Tibial nerve (tissue), 4 donors: ENCODE measurements around the gene TNFRSF6B. TPM values are rescaled to one million over a fixed set of nuclear protein-coding genes. Genes with fewer than 3 reads are reported as not detected.

Experiments
- DNase-seq, 2 donors: peaks; one replicate each; pipeline ENCODE4 v3.0.0-alpha.2; 2019; ENCODE audit warnings: low spot score in 2 of 2
- H3K27ac ChIP-seq, 4 donors: fragments of 200-600 bp; sonication (generic) in 3 of 4; one replicate each; pipeline ENCODE4 v1.5.1; 2017 to 2019; ENCODE audit warnings: mild to moderate bottlenecking in 1 of 4
- H3K27me3 ChIP-seq, 2 donors: fragments of 200-600 bp; sonication (generic) in 1 of 2; one replicate each; pipeline versions ENCODE4 v1.5.1 to v1.6.0; 2017 to 2019
- H3K36me3 ChIP-seq, 3 donors: fragments of 200-600 bp; sonication (generic); one replicate each; pipeline ENCODE4 v1.5.1; 2018 to 2019
- H3K4me1 ChIP-seq, 4 donors: fragments of 200-600 bp; sonication (generic) in 3 of 4; one replicate each; pipeline ENCODE4 v1.5.1; 2017 to 2019
- H3K4me3 ChIP-seq, 4 donors: fragments of 200-600 bp; sonication (generic) in 3 of 4; one replicate each; pipeline ENCODE4 v1.5.1; 2017 to 2019; ENCODE audit warnings: mild to moderate bottlenecking in 1 of 4, moderate library complexity in 1 of 4
- H3K9me3 ChIP-seq, 4 donors: fragments of 200-600 bp; sonication (generic) in 3 of 4; one replicate each; pipeline ENCODE4 v1.5.1; 2017 to 2019
- CTCF ChIP-seq, 5 experiments: fragments of 200-600 bp in 3 of 5; fragments of 450-650 bp in 2 of 5; sonication (generic) in 3 of 5; IDR thresholded peaks; one replicate each; pipeline ENCODE4 v1.5.1; 2016 to 2019; ENCODE audit warnings: antibody characterized with exemption in 5 of 5, mild to moderate bottlenecking in 3 of 5, moderate library complexity in 2 of 5
- EP300 ChIP-seq, 2 donors: sonication (generic); formaldehyde crosslinking; IDR thresholded peaks; one replicate each; pipeline ENCODE4 v1.6.1; 2017; ENCODE audit warnings: antibody characterized with exemption in 2 of 2, mild to moderate bottlenecking in 1 of 2
- POLR2A ChIP-seq, 2 donors: fragments of 450-650 bp; IDR thresholded peaks; one replicate each; pipeline ENCODE4 v1.6.1; 2017; ENCODE audit warnings: antibody characterized with exemption in 2 of 2, mild to moderate bottlenecking in 2 of 2, moderate library complexity in 2 of 2
- WGBS, 2 donors: methylation state at CpG; one replicate each; pipeline ENCODE4 v1.1.5; 2018; 5-methylcytosine and 5-hydroxymethylcytosine counted together
- total RNA-seq, 4 donors: library from RNA; depleted of rRNA; stranded (reverse); fragments of >200 nt; gene quantifications; one replicate each; pipeline ENCODE4 v1.1.0, GENCODE V29; 2016

TNFRSF6B gene
- total RNA-seq, 4 donors from 2014 or later: 8.0 to 61.2 (median 35.9) TPM

GRCh38 chr20:63696306-63696627, 185 bp upstream of the TNFRSF6B start:
- Histone ChIP-seq H3K4me1 (peaks cover 0 to 67% (median 28%) of the 10 kb centered on the region in 4 donors), H3K9me3 (no peaks in the 10 kb centered on the region), H3K4me3 (peak overlapping the region in 1 of 4 donors; percentile 43), H3K36me3 (peaks cover 0 to 72% (median 2%) of the 10 kb centered on the region in 3 donors), H3K27me3 (no peaks in the 10 kb centered on the region), H3K27ac (peak overlapping the region in 1 of 4 donors; percentile 46)
- 0 to 23% methylated on average over 1 to 3 of the region's 6 CpGs for WGBS, 2 donors
- no peak for DNase-seq
- TF ChIP-seq CTCF (IDR thresholded peaks at IDR 0.05): no peak
- no peak for TF ChIP-seq EP300 (IDR thresholded peaks at IDR 0.05)
- no peak for TF ChIP-seq POLR2A (IDR thresholded peaks at IDR 0.05)

GRCh38 chr20:63697357-63697867, 960 bp downstream of the TNFRSF6B start:
- peaks cover 0 to 72% (median 2%) of the 10 kb centered on the region in 3 donors for H3K36me3 ChIP-seq
- H3K9me3 ChIP-seq: no peaks in the 10 kb centered on the region
- WGBS, 2 donors: 48 to 51% methylated on average over 5 to 7 of the region's 7 CpGs
- H3K4me3 ChIP-seq: peak overlapping the region in 1 of 4 donors; percentile 43
- H3K4me1 ChIP-seq: peaks cover 0 to 59% (median 28%) of the 10 kb centered on the region in 4 donors
- DNase-seq: no peak
- no peak for TF ChIP-seq POLR2A (IDR thresholded peaks at IDR 0.05)
- TF ChIP-seq CTCF (IDR thresholded peaks at IDR 0.05): no peak
- TF ChIP-seq EP300 (IDR thresholded peaks at IDR 0.05): no peak
- H3K27ac ChIP-seq: peak overlapping the region in 3 of 4 donors; percentile 4 to 46 (median 19)
- no peaks in the 10 kb centered on the region for H3K27me3 ChIP-seq

DNA sequence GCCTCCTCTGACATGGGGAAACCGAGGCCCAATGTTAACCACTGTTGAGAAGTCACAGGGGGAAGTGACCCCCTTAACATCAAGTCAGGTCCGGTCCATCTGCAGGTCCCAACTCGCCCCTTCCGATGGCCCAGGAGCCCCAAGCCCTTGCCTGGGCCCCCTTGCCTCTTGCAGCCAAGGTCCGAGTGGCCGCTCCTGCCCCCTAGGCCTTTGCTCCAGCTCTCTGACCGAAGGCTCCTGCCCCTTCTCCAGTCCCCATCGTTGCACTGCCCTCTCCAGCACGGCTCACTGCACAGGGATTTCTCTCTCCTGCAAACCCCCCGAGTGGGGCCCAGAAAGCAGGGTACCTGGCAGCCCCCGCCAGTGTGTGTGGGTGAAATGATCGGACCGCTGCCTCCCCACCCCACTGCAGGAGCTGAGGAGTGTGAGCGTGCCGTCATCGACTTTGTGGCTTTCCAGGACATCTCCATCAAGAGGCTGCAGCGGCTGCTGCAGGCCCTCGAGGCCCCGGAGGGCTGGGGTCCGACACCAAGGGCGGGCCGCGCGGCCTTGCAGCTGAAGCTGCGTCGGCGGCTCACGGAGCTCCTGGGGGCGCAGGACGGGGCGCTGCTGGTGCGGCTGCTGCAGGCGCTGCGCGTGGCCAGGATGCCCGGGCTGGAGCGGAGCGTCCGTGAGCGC, 1.6 kb downstream of the TNFRSF6B start:
- no peaks in the 10 kb centered on the region for H3K27me3 ChIP-seq
- H3K27ac ChIP-seq: peak overlapping the region in 2 of 4 donors; percentile 19 to 77
- H3K4me3 ChIP-seq: peak overlapping the region in 1 of 4 donors; percentile 43
- TF ChIP-seq POLR2A (IDR thresholded peaks at IDR 0.05) (no peak), CTCF (IDR thresholded peaks at IDR 0.05) (no peak), EP300 (IDR thresholded peaks at IDR 0.05) (no peak)
- WGBS, 2 donors: 83 to 85% methylated on average over 30 to 40 of the region's 40 CpGs
- peaks cover 0 to 53% (median 28%) of the 10 kb centered on the region in 4 donors for H3K4me1 ChIP-seq
- H3K36me3 ChIP-seq: peaks cover 0 to 71% (median 2%) of the 10 kb centered on the region in 3 donors
- H3K9me3 ChIP-seq: no peaks in the 10 kb centered on the region
- no peak for DNase-seq

DNA sequence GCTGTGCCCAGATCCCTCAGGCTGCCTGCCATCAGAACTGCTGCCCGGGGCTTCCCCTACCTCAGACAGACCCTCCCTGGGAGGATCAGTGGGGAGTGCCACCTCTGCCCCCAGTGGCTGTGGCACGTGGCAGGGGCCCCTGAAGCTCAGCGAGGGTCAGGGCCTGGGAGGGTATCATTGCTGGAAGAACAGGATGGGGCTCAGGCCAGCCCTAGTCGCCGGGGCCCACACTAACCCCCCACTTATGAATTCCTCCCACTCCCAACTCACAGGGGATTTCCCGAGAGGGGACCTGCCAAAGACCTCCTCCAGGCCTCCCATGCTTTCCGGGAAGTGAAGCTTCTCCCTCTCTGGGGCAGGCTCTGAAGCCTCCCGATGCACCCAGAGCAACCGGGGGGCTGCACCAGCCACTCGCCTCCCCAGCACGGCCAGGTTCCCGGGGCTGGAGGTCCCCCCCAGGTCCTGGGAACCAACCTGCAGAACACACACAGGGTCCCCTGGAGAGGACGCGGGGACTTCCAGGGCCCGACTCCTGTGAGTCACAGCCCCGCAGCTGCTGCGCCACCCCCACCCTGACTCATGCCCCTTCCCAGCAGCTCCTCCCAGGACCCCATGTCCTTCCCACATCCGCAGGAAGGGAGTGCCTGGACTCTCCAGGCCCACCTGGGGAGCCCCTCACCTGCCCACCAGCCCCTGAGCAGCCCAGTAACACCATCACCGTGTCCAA, 2.5 kb downstream of the TNFRSF6B start:
- WGBS, 2 donors: 38 to 40% methylated on average over 3 to 19 of the region's 19 CpGs
- no peak for TF ChIP-seq POLR2A (IDR thresholded peaks at IDR 0.05)
- peak in 1 of 2 donors; percentile 38 for TF ChIP-seq EP300 (IDR thresholded peaks at IDR 0.05)
- TF ChIP-seq CTCF (IDR thresholded peaks at IDR 0.05): no peak
- peak overlapping the region in 1 of 4 donors; percentile 43 for H3K4me3 ChIP-seq
- peak overlapping the region in 3 of 4 donors; percentile 50 to 79 (median 77) for H3K27ac ChIP-seq
- peak in 1 of 2 donors; percentile 19 for DNase-seq
- H3K9me3 ChIP-seq: no peaks in the 10 kb centered on the region
- H3K27me3 ChIP-seq: no peaks in the 10 kb centered on the region
- H3K4me1 ChIP-seq: peaks cover 0 to 51% (median 28%) of the 10 kb centered on the region in 4 donors
- peaks cover 0 to 74% (median 1%) of the 10 kb centered on the region in 3 donors for H3K36me3 ChIP-seq
